Endothelial cell of hepatic sinusoid (primary cell): ENCODE data around the gene ERC2.

Experiments used
- in situ Hi-C: cut with HindIII; loops from 2 replicates; pipeline ENCODE4 v1.10.0; 2017; ENCODE audit warnings: low sequenced_read_pairs

Gene ERC2

GRCh38 chr3:55728461-55729100, 739.7 kb downstream of the ERC2 start:
- in situ Hi-C loops = no loop called here

GRCh38 chr3:55726501-55726775, 741.8 kb downstream of the ERC2 start:
- in situ Hi-C loops = no loop called here

- in situ Hi-C loops = no loop called here
These were observed 742.4 kb downstream of the ERC2 start for GRCh38 chr3:55725681-55726500.

GRCh38 chr3:55724821-55725220, 743.4 kb downstream of the ERC2 start:
- in situ Hi-C loops = loop anchor here (25.0 kb wide), 1 partner anchor 238 kb away; the partner anchor contains the start of gene WNT5A

- in situ Hi-C loops = loop anchor here (25.0 kb wide), 1 partner anchor 237 kb away; the partner anchor contains the start of gene WNT5A
These were observed 743.9 kb downstream of the ERC2 start for GRCh38 chr3:55724407-55724784.

GRCh38 chr3:55723653-55724406, 744.4 kb downstream of the ERC2 start:
- in situ Hi-C loops = loop anchor here (25.0 kb wide), 1 partner anchor 237 kb away; the partner anchor contains the start of gene WNT5A

- in situ Hi-C loops = loop anchor here (25.0 kb wide), 1 partner anchor 235 kb away; the partner anchor contains the start of gene WNT5A
These were observed 746.4 kb downstream of the ERC2 start for GRCh38 chr3:55721716-55722484.

GRCh38 chr3:55720614-55721013, 747.7 kb downstream of the ERC2 start:
- in situ Hi-C loops = loop anchor here (25.0 kb wide), 1 partner anchor 233 kb away; the partner anchor contains the start of gene WNT5A

- in situ Hi-C loops = loop anchor here (25.0 kb wide), 1 partner anchor 232 kb away; the partner anchor contains the start of gene WNT5A
These were observed 748.8 kb downstream of the ERC2 start for GRCh38 chr3:55719508-55719907.

- in situ Hi-C loops = loop anchor here (25.0 kb wide), 1 partner anchor 232 kb away; the partner anchor contains the start of gene WNT5A
These were observed 749.3 kb downstream of the ERC2 start for GRCh38 chr3:55719006-55719405.

GRCh38 chr3:55718521-55718921, 749.7 kb downstream of the ERC2 start:
- in situ Hi-C loops = loop anchor here (25.0 kb wide), 1 partner anchor 231 kb away; the partner anchor contains the start of gene WNT5A

GRCh38 chr3:55718074-55718473, 750.2 kb downstream of the ERC2 start:
- in situ Hi-C loops = loop anchor here (25.0 kb wide), 1 partner anchor 231 kb away; the partner anchor contains the start of gene WNT5A

- in situ Hi-C loops = loop anchor here (25.0 kb wide), 1 partner anchor 230 kb away; the partner anchor contains the start of gene WNT5A
These were observed 750.8 kb downstream of the ERC2 start for GRCh38 chr3:55717481-55717880.

GRCh38 chr3:55716611-55717225, 751.5 kb downstream of the ERC2 start:
- in situ Hi-C loops = loop anchor here (25.0 kb wide), 1 partner anchor 229 kb away; the partner anchor contains the start of gene WNT5A

- in situ Hi-C loops = loop anchor here (25.0 kb wide), 1 partner anchor 229 kb away; the partner anchor contains the start of gene WNT5A
These were observed 752.2 kb downstream of the ERC2 start for GRCh38 chr3:55716044-55716443.

GRCh38 chr3:55714057-55714456, 754.2 kb downstream of the ERC2 start:
- in situ Hi-C loops = loop anchor here (25.0 kb wide), 1 partner anchor 227 kb away; the partner anchor contains the start of gene WNT5A

- in situ Hi-C loops = loop anchor here (25.0 kb wide), 1 partner anchor 224 kb away; the partner anchor contains the start of gene WNT5A
These were observed 756.6 kb downstream of the ERC2 start for GRCh38 chr3:55711646-55712045.

GRCh38 chr3:55709411-55710012, 758.8 kb downstream of the ERC2 start:
- in situ Hi-C loops = loop anchor here (25.0 kb wide), 1 partner anchor 222 kb away; the partner anchor contains the start of gene WNT5A

GRCh38 chr3:55708921-55709320, 759.3 kb downstream of the ERC2 start:
- in situ Hi-C loops = loop anchor here (25.0 kb wide), 1 partner anchor 222 kb away; the partner anchor contains the start of gene WNT5A
